Stomach (tissue), 9 donors: ENCODE results near the gene TBC1D13. TPM values are rescaled to one million over a fixed set of nuclear protein-coding genes. Genes with fewer than 3 reads are reported as not detected.
A peak's percentile ranks its signal among the peaks of the same experiment; 100 is the strongest.
"Not testable (repeated sequence)": the region's sequence is repeated elsewhere in the genome, so short reads cannot be mapped to it uniquely, and the experiment has no call there.

ENCODE experiments used
- DNase-seq, 2 donors: peaks; one replicate each; pipeline versions ENCODE4 v3.0.0 to v3.0.0-alpha.2; 2013 to 2019
- H3K27ac ChIP-seq, 5 donors: fragments of 200-600 bp in 4 of 5; sonication (generic) in 4 of 5; one replicate each; pipeline ENCODE4 v1.5.1; 2013 to 2019; ENCODE audit warnings: mild to moderate bottlenecking in 1 of 5, moderate library complexity in 1 of 5
- H3K27me3 ChIP-seq, 3 donors: fragments of 200-600 bp; sonication (generic); one replicate each; pipeline ENCODE4 v1.5.1; 2017 to 2019; ENCODE audit warnings: mixed run types in 1 of 3
- H3K36me3 ChIP-seq, 4 donors: fragments of 200-600 bp; sonication (generic); 1 replicate in 3 of 4; 2 replicates in 1 of 4; pipeline ENCODE4 v1.5.1; 2016 to 2019
- H3K4me1 ChIP-seq, 4 donors: fragments of 200-600 bp; sonication (generic); one replicate each; pipeline ENCODE4 v1.5.1; 2016 to 2019
- H3K4me3 ChIP-seq, 4 donors: fragments of 200-600 bp; sonication (generic) in 3 of 4; one replicate each; pipeline ENCODE4 v1.5.1; 2016 to 2019; ENCODE audit warnings: mild to moderate bottlenecking in 1 of 4
- H3K9me3 ChIP-seq, 4 donors: fragments of 200-600 bp; sonication (generic); one replicate each; pipeline ENCODE4 v1.5.1; 2016 to 2019
- EP300 ChIP-seq: sonication (generic); formaldehyde crosslinking; IDR thresholded peaks from one replicate; pipeline ENCODE4 v1.6.1; 2017; ENCODE audit warnings: antibody characterized with exemption
- POLR2A ChIP-seq, 4 donors: fragments of 450-650 bp; IDR thresholded peaks; one replicate each; pipeline ENCODE4 v1.6.1; 2016; ENCODE audit warnings: antibody characterized with exemption in 4 of 4, control low read depth in 2 of 4, mild to moderate bottlenecking in 1 of 4, moderate library complexity in 1 of 4
- POLR2AphosphoS5 ChIP-seq, 3 donors: sonication (generic); formaldehyde crosslinking; IDR thresholded peaks; one replicate each; pipeline ENCODE4 v1.6.1; 2016; ENCODE audit warnings: antibody characterized with exemption in 3 of 3
- whole genome bisulfite sequencing, 5 donors: extraction: QIAGEN DNeasy Blood & Tissue Kit in 3 of 5; methylation state at CpG; one replicate each; pipeline versions ENCODE4 v1.1.5 to v1.1.7; 2013 to 2018; 5-methylcytosine and 5-hydroxymethylcytosine counted together
- intact Hi-C: fragments of 100-400 bp; cut with DNase I; formaldehyde crosslinking; loops from one replicate; pipeline ENCODE4 v1.15.1; 2023; ENCODE audit warnings: low total_unique reads
- polyA plus RNA-seq, 3 donors: library from polyadenylated mRNA; stranded (reverse); fragments of 200-250 nt; gene quantifications; one replicate each; pipeline ENCODE4 v1.2.3, GENCODE V29; 2013
- total RNA-seq, 5 donors: library from RNA; depleted of rRNA; stranded (reverse); fragments of >200 nt; gene quantifications; one replicate each; pipeline versions ENCODE4 v1.1.0 to v1.2.3, GENCODE V29; 2014 to 2016
- TF ChIP-seq, protein P1 (sequence below), 7 experiments: fragments of 450-650 bp in 4 of 7; fragments of 200-600 bp in 3 of 7; sonication (generic) in 3 of 7; IDR thresholded peaks; one replicate each; pipeline ENCODE4 v1.5.1; 2016 to 2019; ENCODE audit warnings: antibody characterized with exemption in 7 of 7, control low read depth in 2 of 7, mild to moderate bottlenecking in 1 of 7
- donor health status: healthy with polysubstance abuse.
- donor health status: Bipolar disorder and iron deficiency.
- donor health status: healthy.

TBC1D13 gene
- total and polyA plus RNA-seq, 8 donors, result 5.8 to 50.6 (median 11.5) TPM

DNA sequence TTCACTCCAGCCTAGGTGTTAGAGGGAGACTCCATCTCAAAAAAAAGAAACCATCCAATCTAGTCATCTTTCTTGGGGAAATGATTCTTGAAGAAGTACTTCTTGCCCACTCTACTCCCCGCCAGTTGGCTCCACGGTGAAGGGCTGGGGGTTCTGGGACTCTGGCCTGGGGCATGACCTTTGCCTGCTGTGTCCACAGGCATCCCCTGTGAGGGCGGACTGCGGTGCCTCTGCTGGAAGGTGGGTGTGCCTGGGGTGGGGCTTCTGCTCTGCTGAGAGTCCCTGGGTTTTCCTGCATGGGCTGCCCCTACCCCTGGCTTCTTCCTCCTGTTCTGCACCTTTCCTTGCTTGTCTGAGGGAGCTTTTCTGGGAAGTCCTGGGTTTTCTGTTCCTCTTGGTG is 3.5 kb downstream of the TBC1D13 start:
- Histone ChIP-seq H3K36me3 (peaks cover 33 to 64% (median 60%) of the 10 kb centered on the region in 4 donors), H3K4me3 (no peak overlapping the region), H3K4me1 (peaks cover 9 to 40% (median 25%) of the 10 kb centered on the region in 4 donors), H3K27ac (no peak overlapping the region), H3K27me3 (no peaks in the 10 kb centered on the region), H3K9me3 (no peaks in the 10 kb centered on the region)
- intact Hi-C loops, result no loop called here
- DNase-seq, result no peak
- WGBS, 5 donors, result 69 to 85% (median 76%) methylated on average over 4 of the region's 4 CpGs
- TF ChIP-seq POLR2AphosphoS5 (IDR thresholded peaks at IDR 0.05), result no peak
- no peak for TF ChIP-seq EP300
- TF ChIP-seq, protein P1, sequence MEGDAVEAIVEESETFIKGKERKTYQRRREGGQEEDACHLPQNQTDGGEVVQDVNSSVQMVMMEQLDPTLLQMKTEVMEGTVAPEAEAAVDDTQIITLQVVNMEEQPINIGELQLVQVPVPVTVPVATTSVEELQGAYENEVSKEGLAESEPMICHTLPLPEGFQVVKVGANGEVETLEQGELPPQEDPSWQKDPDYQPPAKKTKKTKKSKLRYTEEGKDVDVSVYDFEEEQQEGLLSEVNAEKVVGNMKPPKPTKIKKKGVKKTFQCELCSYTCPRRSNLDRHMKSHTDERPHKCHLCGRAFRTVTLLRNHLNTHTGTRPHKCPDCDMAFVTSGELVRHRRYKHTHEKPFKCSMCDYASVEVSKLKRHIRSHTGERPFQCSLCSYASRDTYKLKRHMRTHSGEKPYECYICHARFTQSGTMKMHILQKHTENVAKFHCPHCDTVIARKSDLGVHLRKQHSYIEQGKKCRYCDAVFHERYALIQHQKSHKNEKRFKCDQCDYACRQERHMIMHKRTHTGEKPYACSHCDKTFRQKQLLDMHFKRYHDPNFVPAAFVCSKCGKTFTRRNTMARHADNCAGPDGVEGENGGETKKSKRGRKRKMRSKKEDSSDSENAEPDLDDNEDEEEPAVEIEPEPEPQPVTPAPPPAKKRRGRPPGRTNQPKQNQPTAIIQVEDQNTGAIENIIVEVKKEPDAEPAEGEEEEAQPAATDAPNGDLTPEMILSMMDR (IDR thresholded peaks at IDR 0.05), result no peak
- no peak for TF ChIP-seq POLR2A (IDR thresholded peaks at IDR 0.05)

DNA sequence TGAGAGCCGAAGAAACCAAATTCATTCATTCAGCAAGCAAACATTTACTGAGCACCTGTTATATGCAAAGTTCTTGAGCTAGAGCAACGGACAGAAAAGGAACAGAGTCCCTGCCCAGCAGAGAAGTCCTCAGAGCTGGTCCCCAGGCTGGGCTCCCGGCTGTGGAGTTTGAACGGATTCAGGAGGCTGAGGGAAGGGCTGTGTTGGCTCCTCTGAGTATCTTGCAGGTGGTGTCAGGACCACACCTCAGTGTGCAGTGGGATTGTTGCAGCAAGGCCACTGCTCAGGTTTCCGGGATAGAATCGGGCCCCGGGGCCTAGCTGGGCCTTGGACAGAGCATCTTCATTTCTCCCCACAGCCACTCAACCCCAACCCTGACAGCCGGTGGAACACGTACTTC is 5.1 kb downstream of the TBC1D13 start:
- Histone ChIP-seq H3K27ac (no peak overlapping the region), H3K4me1 (peaks cover 9 to 33% (median 18%) of the 10 kb centered on the region in 4 donors), H3K27me3 (no peaks in the 10 kb centered on the region), H3K36me3 (peaks cover 37 to 80% (median 76%) of the 10 kb centered on the region in 4 donors), H3K4me3 (no peak overlapping the region), H3K9me3 (no peaks in the 10 kb centered on the region)
- DNase-seq, result no peak
- intact Hi-C loops, result no loop called here
- 83 to 96% (median 95%) methylated on average over 9 of the region's 9 CpGs for WGBS, 5 donors
- TF ChIP-seq, protein P1 (IDR thresholded peaks at IDR 0.05), result no peak
- TF ChIP-seq POLR2A (IDR thresholded peaks at IDR 0.05), result no peak
- TF ChIP-seq POLR2AphosphoS5 (IDR thresholded peaks at IDR 0.05), result no peak
- TF ChIP-seq EP300, result no peak

DNA sequence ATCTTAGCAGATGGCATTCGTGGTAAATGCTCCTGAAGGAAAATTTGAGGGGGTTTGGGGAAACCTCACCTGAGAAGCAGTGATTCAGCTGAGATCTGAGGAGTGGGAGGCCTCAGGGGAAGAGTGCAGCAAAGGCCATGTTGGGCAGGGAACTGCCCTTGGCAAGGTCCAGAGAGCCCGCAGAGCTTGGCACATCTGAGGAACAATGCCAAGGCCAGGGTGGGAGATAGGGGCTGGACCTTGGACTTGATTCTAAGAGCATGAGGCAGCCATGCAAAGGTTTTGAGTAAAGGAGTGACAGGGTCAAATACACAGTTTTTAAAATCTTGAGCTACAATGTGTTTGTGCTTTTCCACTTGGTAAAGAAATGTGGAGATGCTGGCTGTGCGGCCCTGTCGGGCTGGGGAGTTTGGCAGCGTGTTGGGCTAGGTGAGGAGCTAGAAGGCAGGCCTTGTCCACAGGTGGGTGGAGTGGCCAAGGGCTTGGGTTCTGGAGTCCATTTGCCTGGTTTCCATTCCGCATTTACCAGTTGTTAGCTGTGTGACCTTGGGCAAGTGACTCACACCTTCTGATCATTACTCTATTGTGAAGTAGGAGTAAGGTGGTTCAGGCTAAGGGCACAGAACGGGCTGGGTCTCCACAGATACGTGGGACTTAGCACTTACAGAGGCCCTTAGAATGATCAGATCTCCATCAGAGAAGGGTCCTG is 6.1 kb downstream of the TBC1D13 start:
- no peaks in the 10 kb centered on the region for H3K27me3 ChIP-seq
- no peaks in the 10 kb centered on the region for H3K9me3 ChIP-seq
- 56 to 74% (median 65%) methylated on average over 7 to 8 of the region's 8 CpGs for WGBS, 5 donors
- H3K36me3 ChIP-seq, result peaks cover 47 to 90% (median 86%) of the 10 kb centered on the region in 4 donors
- DNase-seq, result no peak
- H3K4me3 ChIP-seq, result no peak overlapping the region
- H3K27ac ChIP-seq, result peak overlapping the region in 1 of 5 donors; percentile 12
- TF ChIP-seq EP300, result no peak
- TF ChIP-seq POLR2A (IDR thresholded peaks at IDR 0.05), result no peak
- TF ChIP-seq, protein P1 (IDR thresholded peaks at IDR 0.05), result no peak
- no peak for TF ChIP-seq POLR2AphosphoS5 (IDR thresholded peaks at IDR 0.05)
- intact Hi-C loops, result no loop called here
- H3K4me1 ChIP-seq, result peaks cover 5 to 26% (median 10%) of the 10 kb centered on the region in 4 donors

DNA sequence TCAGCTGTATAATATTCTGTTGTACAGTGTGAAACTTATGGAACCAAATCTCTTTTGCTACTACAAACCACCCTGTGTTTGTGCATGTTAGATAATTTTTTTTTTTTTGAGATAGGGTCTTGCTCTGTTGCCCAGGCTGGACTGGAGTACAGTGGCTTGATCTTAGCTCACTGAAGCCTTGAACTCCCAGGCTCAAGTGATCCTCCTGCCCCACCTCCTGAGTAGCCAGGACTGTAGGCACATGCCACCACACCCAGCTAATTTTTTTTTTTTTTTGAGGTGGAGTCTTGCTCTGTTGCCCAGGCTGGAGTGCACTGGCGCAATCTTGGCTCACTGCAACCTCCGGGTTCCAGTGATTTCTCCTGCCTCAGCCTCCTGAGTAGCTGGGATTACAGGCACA is 7.9 kb downstream of the TBC1D13 start:
- H3K27ac ChIP-seq, H3K4me3 ChIP-seq, H3K27me3 ChIP-seq, intact Hi-C loops, DNase-seq, H3K9me3 ChIP-seq: not testable (repeated sequence)
- 44 to 48% (median 46%) methylated on average over 2 of the region's 2 CpGs for WGBS, 5 donors
- H3K36me3 ChIP-seq, result peaks cover 51 to 100% (median 97%) of the 10 kb centered on the region in 4 donors
- H3K4me1 ChIP-seq, result peaks cover 0 to 13% (median 1%) of the 10 kb centered on the region in 4 donors

DNA sequence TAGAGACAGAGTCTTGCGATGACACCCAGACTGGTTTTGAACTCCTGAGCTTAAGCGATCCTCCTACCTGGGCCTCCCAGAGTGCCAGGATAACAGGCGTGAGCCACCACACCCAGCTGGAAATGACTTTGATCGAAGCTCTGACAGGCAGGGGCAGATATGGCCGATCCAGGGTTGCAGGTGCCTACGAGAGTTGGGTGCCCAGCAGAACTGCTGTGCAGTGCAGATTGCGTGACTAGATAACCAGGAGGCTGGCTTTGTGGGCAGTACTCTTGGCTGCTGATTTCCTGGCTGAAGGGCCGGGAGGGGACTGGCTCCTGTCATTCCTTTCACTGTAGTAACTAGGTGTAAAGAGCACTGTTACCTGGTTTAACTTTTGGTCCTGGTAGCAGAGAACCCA is 11.8 kb downstream of the TBC1D13 start:
- Histone ChIP-seq H3K4me1 (peaks cover 0 to 3% (median 0%) of the 10 kb centered on the region in 4 donors), H3K4me3 (no peak overlapping the region), H3K36me3 (peaks cover 32 to 98% (median 96%) of the 10 kb centered on the region in 4 donors), H3K27ac (no peak overlapping the region), H3K27me3 (no peaks in the 10 kb centered on the region), H3K9me3 (no peaks in the 10 kb centered on the region)
- intact Hi-C loops, result no loop called here
- WGBS, 5 donors, result 75 to 88% (median 87%) methylated on average over 8 of the region's 8 CpGs
- TF ChIP-seq POLR2A (IDR thresholded peaks at IDR 0.05) (no peak), POLR2AphosphoS5 (IDR thresholded peaks at IDR 0.05) (no peak), EP300 (no peak)
- TF ChIP-seq, protein P1 (IDR thresholded peaks at IDR 0.05), result no peak
- DNase-seq, result no peak
